SHP77 treated with DMSO at 0.1 percent for 48 hours (cell line): ENCODE data around the gene SDHC.

Experiments
- DNase-seq: peaks from one replicate; lab custom pipeline; 2025; lab: John Stamatoyannopoulos, UW

SDHC gene, protein sequence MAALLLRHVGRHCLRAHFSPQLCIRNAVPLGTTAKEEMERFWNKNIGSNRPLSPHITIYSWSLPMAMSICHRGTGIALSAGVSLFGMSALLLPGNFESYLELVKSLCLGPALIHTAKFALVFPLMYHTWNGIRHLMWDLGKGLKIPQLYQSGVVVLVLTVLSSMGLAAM

DNA sequence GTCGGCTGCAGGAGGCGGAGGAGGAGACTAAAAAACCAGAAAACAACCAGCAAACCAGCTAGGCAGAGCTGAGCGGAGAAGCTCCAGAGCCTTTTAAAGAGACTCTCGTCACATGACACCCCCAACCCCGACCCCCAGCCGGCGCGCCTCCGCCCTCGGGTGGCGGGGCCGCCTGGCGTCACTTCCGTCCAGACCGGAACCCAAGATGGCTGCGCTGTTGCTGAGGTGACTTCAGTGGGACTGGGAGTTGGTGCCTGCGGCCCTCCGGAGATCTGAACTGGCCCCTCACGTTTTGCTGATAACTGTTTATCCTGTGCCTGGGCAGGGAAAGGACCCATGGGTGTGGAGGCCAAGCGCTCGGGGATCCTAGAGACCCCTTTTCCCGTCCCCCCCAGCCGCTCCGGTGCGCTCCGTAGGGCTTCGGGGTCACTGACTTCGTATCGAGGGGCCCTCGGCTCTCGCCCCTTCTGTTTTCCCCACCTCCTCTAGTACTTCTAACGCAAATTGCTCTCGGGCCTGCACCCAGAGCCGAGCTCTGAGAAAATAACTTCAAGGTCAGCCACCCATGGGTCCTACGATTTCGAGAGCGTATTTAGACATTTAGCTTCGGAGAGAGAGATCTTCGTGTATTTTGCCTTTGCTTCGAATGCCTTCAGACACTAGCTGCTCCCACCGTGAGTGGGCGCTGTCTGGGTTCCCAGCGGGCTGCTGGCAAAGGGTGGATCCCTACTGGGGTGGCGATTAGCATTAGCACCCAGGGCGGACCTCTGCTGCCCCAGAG is at the start of gene SDHC:
SDHC (plus strand) TSS at position 181 of the 781 bp plus-strand sequence; CDS start at position 206, 25 bp downstream.
- peak; percentile 81 for DNase-seq

- DNase-seq, result no peak
These were observed 48.9 kb upstream of the SDHC start for GRCh38 chr1:161265305-161265704.

GRCh38 chr1:161266202-161266601 is 48.0 kb upstream of the SDHC start:
- no peak for DNase-seq

GRCh38 chr1:161266836-161267235 is 47.3 kb upstream of the SDHC start:
- no peak for DNase-seq

GRCh38 chr1:161267321-161267720 is 46.9 kb upstream of the SDHC start:
- DNase-seq, result no peak

GRCh38 chr1:161273402-161273801 is 40.8 kb upstream of the SDHC start:
- no peak for DNase-seq

DNA sequence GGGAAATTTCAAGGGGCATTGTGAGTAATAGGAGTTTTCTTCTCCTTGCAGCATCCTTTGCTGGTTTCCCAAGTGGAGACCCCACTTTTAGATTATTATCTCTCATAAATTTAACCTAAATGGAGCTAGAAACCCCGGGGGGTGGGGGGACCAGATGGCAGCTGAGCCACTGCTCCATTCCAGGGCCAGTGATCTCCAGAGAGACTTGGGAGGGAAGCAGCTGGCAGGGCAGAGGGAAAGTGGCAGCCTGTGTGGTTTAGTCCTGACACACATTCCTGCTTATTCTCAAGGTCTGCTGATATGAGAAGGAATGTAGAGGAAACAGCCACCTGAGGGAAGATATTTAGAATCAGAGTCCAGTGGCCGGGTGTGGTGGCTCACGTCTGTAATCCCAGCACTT is 39.3 kb upstream of the SDHC start:
- no peak for DNase-seq

- DNase-seq, result no peak
These were observed 31.2 kb upstream of the SDHC start for GRCh38 chr1:161282991-161283390.

DNA sequence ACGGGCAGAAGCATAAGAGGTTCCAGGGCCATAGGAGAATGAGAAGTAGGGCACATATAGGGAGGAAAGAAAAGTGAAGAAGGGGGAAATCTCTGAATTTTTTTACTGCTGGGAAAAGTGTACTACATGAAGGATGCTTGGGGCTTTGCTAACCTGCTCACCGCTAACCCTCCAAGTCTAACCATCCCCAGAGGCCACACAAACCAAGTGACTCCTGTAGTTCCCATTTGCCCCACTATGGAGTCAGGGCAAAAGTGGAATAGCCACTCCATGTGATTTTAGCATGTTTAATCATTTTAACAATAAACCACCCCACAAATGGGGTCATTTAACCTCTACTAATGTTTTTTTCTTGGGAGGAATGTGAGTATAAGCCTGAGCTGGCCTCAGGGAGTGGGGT is 29.1 kb upstream of the SDHC start:
- no peak for DNase-seq

DNA sequence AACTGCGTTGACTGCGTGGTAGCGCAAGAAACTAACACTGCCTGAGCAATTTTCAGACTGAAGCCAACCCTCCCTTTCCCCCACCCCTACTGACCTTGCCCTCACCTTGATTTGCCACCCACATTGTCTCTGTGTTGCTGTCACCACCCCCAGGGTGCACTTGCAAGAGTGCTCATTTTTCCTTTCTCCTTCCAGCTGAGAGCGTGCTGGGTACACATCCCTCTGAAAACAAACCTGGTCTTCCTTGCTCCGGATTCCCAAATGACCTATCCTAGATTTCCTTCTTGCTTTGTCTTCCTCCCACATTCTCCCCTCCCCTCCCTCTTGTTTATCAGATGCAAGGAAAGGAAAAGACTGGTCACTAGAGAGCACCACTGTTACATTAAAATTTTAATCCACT is 28.7 kb upstream of the SDHC start:
- DNase-seq, result no peak

DNA sequence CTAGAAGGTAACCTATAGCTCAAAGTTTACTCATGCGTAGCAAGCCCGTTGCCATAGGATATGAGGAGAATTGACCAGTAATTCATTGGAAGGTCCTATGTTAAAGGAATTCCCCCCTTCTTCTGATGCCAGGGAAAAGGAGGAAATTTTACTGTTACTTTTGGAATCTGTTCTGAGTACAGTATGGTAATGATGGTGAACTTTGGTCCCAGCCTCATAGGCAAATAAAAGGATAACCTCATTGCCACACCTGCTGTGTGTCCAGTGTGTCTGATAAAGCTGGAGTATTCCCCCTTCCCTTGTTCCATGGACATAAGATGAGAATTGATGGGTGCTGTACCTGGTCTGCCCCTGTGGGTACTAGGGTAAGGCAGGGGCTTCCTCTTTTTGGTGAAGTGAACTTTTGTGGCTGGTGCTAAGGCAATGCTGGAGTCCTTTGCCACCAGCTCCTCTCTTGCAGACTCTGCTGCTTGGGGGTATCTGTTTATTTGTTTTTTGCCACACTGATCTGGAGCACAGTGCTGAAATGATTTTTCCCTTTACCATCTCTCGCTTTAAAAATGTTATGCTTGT is 26.6 kb upstream of the SDHC start:
- no peak for DNase-seq

GRCh38 chr1:161290779-161291178 is 23.4 kb upstream of the SDHC start:
- no peak for DNase-seq

GRCh38 chr1:161297415-161297814 is 16.8 kb upstream of the SDHC start:
- no peak for DNase-seq

GRCh38 chr1:161298116-161298515 is 16.1 kb upstream of the SDHC start:
- DNase-seq, result no peak

DNA sequence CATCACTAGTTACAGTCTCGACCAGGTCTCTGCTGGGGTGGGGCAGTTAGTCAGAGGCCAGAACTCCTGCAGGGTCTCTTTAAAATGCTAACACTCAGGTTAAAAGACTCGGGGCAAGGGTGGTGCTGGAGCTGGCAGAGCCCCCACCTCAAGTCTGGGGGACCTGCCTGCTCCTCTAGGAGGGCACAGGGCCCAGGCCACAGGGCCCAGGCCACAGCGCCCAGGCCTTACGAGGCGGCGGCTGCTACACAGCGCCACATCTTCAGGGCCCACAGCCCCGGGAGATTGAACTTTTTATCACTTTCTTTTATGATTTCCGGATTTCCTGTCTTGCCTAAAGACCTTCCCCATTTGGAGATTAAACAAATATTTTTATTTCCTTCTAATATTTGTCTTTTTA is 14.8 kb upstream of the SDHC start:
- no peak for DNase-seq

- DNase-seq, result no peak
These were observed 13.7 kb upstream of the SDHC start for GRCh38 chr1:161300478-161300877.

- no peak for DNase-seq
These were observed 9.0 kb upstream of the SDHC start for GRCh38 chr1:161304927-161305866.

GRCh38 chr1:161305867-161306519 is 8.2 kb upstream of the SDHC start:
- no peak for DNase-seq

- DNase-seq, result no peak
These were observed 6.9 kb upstream of the SDHC start for GRCh38 chr1:161307230-161307768.

- DNase-seq, result no peak
These were observed 6.1 kb upstream of the SDHC start for GRCh38 chr1:161307892-161308638.

DNA sequence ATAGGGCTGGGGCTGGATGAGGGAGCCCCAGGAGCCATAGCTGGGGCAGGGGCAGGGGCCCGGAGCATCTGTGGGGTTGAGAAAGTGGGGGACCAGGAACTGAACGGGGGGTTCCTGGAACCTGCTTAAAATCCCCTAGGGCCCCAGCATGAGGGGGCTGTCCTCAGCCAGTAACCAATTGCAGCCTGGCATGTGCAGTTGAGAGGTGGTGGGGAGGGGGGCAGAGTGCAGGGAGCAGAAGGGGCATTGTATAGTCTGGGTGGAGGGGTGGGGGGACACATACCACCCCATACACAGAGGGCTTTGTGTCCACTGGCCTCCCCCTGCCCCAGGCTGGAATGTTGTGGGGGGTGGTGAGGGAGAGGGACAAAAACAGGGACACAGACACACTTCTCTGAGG is 4.3 kb upstream of the SDHC start, which contains the start of gene MPZ:
MPZ (minus strand) TSS at position 101 of the 400 bp plus-strand sequence; CDS start at position 38, 63 bp downstream.
- DNase-seq, result no peak
